NAMALWA (cell line): ENCODE results near the gene BASP1.

ENCODE experiments used
- DNase-seq: peaks from one replicate; pipeline ENCODE4 v3.0.0-alpha.2; 2015; ENCODE audit warnings: low spot score

The BASP1 gene, protein sequence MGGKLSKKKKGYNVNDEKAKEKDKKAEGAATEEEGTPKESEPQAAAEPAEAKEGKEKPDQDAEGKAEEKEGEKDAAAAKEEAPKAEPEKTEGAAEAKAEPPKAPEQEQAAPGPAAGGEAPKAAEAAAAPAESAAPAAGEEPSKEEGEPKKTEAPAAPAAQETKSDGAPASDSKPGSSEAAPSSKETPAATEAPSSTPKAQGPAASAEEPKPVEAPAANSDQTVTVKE

GRCh38 chr5:17217493-17218352, at the start of gene BASP1:
Gene BASP1 (plus strand): TSS chr5:17217631. CDS start chr5:17275217, 57,586 bp downstream.
- peak; percentile 33 for DNase-seq

DNA sequence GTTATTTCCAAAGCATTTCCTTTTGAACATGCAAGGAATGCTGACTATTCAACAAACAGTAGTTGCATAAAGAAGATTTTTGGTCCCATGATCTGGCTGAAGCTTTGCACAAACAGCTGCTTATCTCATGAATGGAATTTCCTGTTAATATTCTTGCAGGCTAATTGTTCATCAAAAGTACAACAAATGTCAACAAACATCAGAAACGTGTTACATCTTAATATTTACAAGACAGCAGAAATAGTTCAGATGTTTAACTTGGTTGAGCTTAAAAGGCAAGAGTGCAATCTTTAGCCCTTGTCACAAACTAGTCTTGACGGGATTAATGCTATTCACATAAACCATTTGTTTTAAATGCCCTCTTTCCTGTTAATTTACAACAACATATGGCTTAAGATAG, 47.9 kb upstream of the BASP1 start:
- DNase-seq: no peak

GRCh38 chr5:17172791-17173190, 44.6 kb upstream of the BASP1 start:
- no peak for DNase-seq

- no peak for DNase-seq
Observed at GRCh38 chr5:17174965-17175364, 42.5 kb upstream of the BASP1 start.

- no peak for DNase-seq
Observed at GRCh38 chr5:17177501-17178372, 39.7 kb upstream of the BASP1 start.

- DNase-seq: no peak
Observed at GRCh38 chr5:17178373-17178675, 39.1 kb upstream of the BASP1 start.

GRCh38 chr5:17180330-17180843, 37.0 kb upstream of the BASP1 start:
- DNase-seq: no peak

- no peak for DNase-seq
Observed at GRCh38 chr5:17180864-17181723, 36.3 kb upstream of the BASP1 start.

GRCh38 chr5:17182494-17182893, 34.9 kb upstream of the BASP1 start:
- DNase-seq: no peak

- no peak for DNase-seq
Observed at GRCh38 chr5:17182981-17183380, 34.5 kb upstream of the BASP1 start.

- DNase-seq: no peak
Observed at GRCh38 chr5:17183831-17184230, 33.6 kb upstream of the BASP1 start.

DNA sequence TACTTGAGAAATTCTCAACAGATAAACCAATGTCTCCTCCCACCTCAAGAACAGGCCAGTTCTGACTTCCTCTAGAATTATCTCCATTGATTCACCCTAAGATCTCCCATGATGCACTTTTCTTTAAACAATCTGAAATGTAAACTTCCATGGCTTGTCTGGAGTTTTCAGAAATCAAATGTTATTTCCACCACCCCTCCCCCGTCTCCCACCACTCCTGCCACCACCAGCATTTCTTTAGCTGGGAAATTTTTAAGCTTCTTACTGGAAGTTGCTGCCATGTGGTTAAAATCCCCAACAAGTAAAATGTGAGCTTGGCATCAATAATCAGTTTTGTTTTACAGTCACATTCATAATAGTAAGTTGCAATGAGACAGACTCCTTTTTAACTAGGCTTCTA, 32.8 kb upstream of the BASP1 start:
- DNase-seq: no peak

DNA sequence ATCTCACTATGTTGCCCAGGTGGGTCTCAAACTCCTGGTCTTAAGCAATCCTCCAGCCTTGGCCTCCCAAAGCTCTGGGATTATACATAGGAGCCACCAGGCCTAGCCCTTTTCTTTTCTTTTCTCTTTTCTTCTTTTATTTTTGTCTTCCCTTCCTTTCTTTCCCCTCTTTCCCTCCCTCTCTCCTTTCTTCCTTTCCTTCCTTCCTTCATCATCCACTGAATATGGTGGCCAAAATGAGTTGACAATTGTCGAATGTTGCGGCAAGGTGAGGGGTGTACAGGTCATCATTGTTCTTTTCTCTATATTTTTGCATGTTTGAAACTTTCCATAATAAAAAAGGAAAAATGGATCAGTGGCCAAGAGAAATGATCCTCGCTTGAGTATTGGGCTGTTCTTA, 32.1 kb upstream of the BASP1 start:
- DNase-seq: no peak

DNA sequence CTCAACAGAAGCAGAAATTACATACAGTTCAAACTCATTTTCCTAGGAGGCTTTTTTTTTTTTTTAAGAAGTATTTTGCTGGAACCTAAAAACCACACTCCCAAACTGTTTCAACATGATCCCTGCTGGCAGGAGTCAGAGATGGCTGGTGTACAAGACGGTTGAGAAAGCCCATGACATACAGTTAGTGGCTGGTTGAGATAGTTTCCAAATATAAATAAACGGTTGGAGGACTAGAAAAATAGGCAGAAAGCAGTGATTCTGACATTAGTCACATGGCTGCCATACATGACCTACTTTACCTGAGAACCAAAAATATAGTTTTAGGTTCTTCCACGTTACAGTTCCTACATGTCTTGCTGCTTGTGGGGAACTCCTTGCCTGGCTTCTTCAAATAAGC, 31.7 kb upstream of the BASP1 start:
- no peak for DNase-seq

- no peak for DNase-seq
Observed at GRCh38 chr5:17186256-17186655, 31.2 kb upstream of the BASP1 start.

DNA sequence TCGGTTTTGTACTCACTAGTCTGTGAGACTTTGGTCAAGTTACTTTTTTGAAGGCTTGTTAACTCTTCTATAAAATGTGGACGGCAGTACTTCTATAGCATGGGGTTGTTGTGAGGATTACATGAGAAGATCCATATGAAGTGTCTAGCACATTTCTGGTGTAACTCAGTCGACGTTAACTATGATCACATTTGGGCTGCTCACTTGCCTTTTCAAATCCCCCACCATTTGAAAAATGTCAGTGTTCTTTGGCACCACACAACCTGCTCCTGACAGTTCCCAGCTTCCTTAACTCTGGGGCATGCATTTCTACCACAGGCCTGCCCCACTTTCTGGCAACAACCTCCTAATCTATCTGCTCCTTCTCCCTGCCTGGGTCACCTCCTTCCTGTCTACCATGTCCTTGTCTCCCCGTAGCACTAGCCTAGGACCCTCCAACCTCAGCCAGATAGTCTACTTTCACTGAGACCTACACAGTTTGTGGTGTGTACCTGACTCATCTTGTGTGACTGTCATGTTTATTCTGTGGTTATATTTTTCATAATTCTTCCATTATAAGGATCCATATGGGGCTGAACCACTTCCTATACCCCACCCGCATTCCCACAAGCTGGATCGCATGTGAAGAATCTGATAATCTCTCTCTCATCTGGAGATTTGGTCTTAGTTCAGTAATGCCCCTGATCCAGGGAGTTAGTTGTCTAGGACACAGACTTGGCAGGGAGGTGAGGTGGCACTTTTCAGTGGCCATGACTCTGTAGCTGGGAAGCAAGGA, 30.2 kb upstream of the BASP1 start:
- no peak for DNase-seq

GRCh38 chr5:17187786-17188170, 29.7 kb upstream of the BASP1 start:
- no peak for DNase-seq

GRCh38 chr5:17189381-17190036, 27.9 kb upstream of the BASP1 start:
- peak; percentile 87 for DNase-seq

GRCh38 chr5:17190242-17190778, 27.1 kb upstream of the BASP1 start:
- peak; percentile 68 for DNase-seq

GRCh38 chr5:17190799-17191391, 26.5 kb upstream of the BASP1 start:
- no peak for DNase-seq
